MM.1S (cell line): ENCODE measurements around the gene ANKRD52.
"Not testable (repeated sequence)": the region's sequence is repeated elsewhere in the genome, so short reads cannot be mapped to it uniquely, and the experiment has no call there.

Experiments
- DNase-seq: peaks from one replicate; pipeline ENCODE4 v3.0.0-alpha.2; 2015
- H2AFZ ChIP-seq: fragments of 300-600 bp; sonication (generic); 2 replicates; pipeline ENCODE4 v1.6.0; 2016; ENCODE audit warnings: antibody characterized with exemption, low read length
- H3F3A ChIP-seq: fragments of 300-600 bp; sonication (generic); 2 replicates; pipeline ENCODE4 v1.6.1; 2016; ENCODE audit warnings: mild to moderate bottlenecking, antibody characterized with exemption, low read length, moderate library complexity, mixed read lengths; ENCODE audit not compliant: insufficient read depth
- H3K27ac ChIP-seq: fragments of 300-600 bp; sonication (generic); 2 replicates; pipeline ENCODE4 v1.5.1; 2016; ENCODE audit warnings: mild to moderate bottlenecking, low read length
- H3K27me3 ChIP-seq: fragments of 300-600 bp; sonication (generic); replicated peaks from 2 replicates; pipeline ENCODE4 v1.6.0; 2016; ENCODE audit warnings: low read length; ENCODE audit not compliant: insufficient read depth
- H3K36me3 ChIP-seq: fragments of 300-600 bp; sonication (generic); replicated peaks from 2 replicates; pipeline ENCODE4 v1.6.1; 2016; ENCODE audit warnings: mild to moderate bottlenecking, low read length, mixed read lengths; ENCODE audit not compliant: insufficient read depth
- H3K4me1 ChIP-seq: fragments of 300-600 bp; sonication (generic); 2 replicates; pipeline ENCODE4 v1.6.1; 2016; ENCODE audit warnings: low read length, mixed read lengths
- H3K4me2 ChIP-seq: fragments of 300-600 bp; sonication (generic); 2 replicates; pipeline ENCODE4 v1.6.0; 2016; ENCODE audit warnings: low read depth, low read length
- H3K4me3 ChIP-seq: fragments of 300-600 bp; sonication (generic); 2 replicates; pipeline ENCODE4 v1.5.1; 2016; ENCODE audit warnings: low read length, mixed read lengths
- H3K79me2 ChIP-seq: fragments of 300-600 bp; sonication (generic); 2 replicates; pipeline ENCODE4 v1.6.1; 2016; ENCODE audit warnings: mixed run types, low read length, mixed read lengths
- H3K9ac ChIP-seq: fragments of 300-600 bp; sonication (generic); 2 replicates; pipeline ENCODE4 v1.6.1; 2016; ENCODE audit warnings: low read length, mixed read lengths
- H3K9me2 ChIP-seq: fragments of 300-600 bp; sonication (generic); replicated peaks from 2 replicates; pipeline ENCODE4 v1.6.1; 2016; ENCODE audit warnings: mild to moderate bottlenecking, low read length, mixed read lengths; ENCODE audit not compliant: insufficient read depth
- H3K9me3 ChIP-seq: fragments of 300-600 bp; sonication (generic); replicated peaks from 2 replicates; pipeline ENCODE4 v1.6.1; 2016; ENCODE audit warnings: mild to moderate bottlenecking, low read length, mixed read lengths; ENCODE audit not compliant: insufficient read depth
- H4K20me1 ChIP-seq: fragments of 300-600 bp; sonication (generic); 2 replicates; pipeline ENCODE4 v1.6.1; 2016; ENCODE audit warnings: mild to moderate bottlenecking, low read length, moderate library complexity, mixed read lengths; ENCODE audit not compliant: insufficient read depth
- EZH2 ChIP-seq: fragments of 300-600 bp; sonication (generic); optimal IDR thresholded peaks from 2 replicates; pipeline ENCODE3; 2017; ENCODE audit warnings: low read depth, mild to moderate bottlenecking, antibody characterized with exemption, low read length, mixed read lengths
- EZH2phosphoT487 ChIP-seq: fragments of 300-600 bp; sonication (generic); IDR thresholded peaks from 2 replicates; pipeline ENCODE4 v1.6.1; 2018; ENCODE audit warnings: antibody characterized with exemption, low read length
- TF ChIP-seq, protein P1 (sequence below): fragments of 300-600 bp; sonication (generic); IDR thresholded peaks from 2 replicates; pipeline ENCODE4 v1.5.1; 2016; ENCODE audit warnings: antibody characterized with exemption, low read length, mixed read lengths

Gene ANKRD52

DNA sequence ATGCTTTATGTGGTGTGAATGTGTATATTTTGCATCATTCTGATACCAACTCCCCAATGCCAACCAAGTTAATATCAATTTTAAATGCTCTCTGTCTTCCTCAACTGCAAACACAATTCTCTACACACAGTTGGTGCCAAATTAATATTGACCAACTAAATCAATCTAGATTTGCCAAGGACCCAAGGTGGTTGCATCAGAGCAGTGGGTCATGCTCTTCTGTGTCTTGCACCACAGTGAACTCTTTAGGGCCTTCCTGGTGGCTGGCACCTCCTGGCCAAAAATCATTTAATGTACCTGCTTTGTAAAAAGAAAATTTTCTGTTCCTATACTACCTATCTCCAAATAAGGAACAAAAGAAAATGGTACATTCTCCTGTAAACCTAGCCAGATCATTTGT is 22.7 kb upstream of the ANKRD52 start:
- Histone ChIP-seq H3K4me1 (no peaks in the 10 kb centered on the region), H3F3A (no peaks in the 10 kb centered on the region), H3K27ac (no peak overlapping the region), H3K9me2 (no peaks in the 10 kb centered on the region), H3K9ac (no peak overlapping the region), H3K4me3 (no peak overlapping the region), H3K36me3 (peaks cover 16% of the 10 kb centered on the region), H3K4me2 (no peak overlapping the region), H3K9me3 (no peaks in the 10 kb centered on the region), H4K20me1 (no peaks in the 10 kb centered on the region), H2AFZ (no peak overlapping the region), H3K27me3 (no peaks in the 10 kb centered on the region), H3K79me2 (peaks cover 7% of the 10 kb centered on the region)
- TF ChIP-seq EZH2phosphoT487 (no peak), EZH2 (no peak)
- TF ChIP-seq, protein P1, sequence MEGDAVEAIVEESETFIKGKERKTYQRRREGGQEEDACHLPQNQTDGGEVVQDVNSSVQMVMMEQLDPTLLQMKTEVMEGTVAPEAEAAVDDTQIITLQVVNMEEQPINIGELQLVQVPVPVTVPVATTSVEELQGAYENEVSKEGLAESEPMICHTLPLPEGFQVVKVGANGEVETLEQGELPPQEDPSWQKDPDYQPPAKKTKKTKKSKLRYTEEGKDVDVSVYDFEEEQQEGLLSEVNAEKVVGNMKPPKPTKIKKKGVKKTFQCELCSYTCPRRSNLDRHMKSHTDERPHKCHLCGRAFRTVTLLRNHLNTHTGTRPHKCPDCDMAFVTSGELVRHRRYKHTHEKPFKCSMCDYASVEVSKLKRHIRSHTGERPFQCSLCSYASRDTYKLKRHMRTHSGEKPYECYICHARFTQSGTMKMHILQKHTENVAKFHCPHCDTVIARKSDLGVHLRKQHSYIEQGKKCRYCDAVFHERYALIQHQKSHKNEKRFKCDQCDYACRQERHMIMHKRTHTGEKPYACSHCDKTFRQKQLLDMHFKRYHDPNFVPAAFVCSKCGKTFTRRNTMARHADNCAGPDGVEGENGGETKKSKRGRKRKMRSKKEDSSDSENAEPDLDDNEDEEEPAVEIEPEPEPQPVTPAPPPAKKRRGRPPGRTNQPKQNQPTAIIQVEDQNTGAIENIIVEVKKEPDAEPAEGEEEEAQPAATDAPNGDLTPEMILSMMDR: no peak
- no peak for DNase-seq

DNA sequence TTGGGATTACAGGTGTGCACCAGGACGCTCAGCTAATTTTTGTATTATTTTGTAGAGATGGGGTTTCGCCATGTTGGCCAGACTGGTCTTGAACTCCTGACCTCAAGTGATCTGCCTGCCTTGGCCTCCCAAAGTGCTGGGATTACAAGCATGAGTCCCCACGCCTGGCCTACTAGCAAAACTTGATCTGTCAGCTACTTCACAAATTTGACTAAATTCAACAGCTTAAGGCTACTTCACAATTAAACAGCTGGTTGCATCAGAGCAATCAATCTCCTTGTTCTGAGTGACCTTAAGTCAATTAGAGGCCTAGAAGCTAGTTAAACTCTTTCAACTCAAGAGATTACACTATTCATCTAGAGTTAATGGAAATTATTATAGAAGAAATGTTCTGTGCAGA is 20.7 kb upstream of the ANKRD52 start:
- Histone ChIP-seq H3F3A (no peaks in the 10 kb centered on the region), H2AFZ (no peak overlapping the region), H3K9ac (no peak overlapping the region), H4K20me1 (no peaks in the 10 kb centered on the region), H3K9me3 (no peaks in the 10 kb centered on the region), H3K27ac (no peak overlapping the region), H3K4me3 (no peak overlapping the region), H3K4me1 (no peaks in the 10 kb centered on the region), H3K27me3 (no peaks in the 10 kb centered on the region), H3K79me2 (no peaks in the 10 kb centered on the region), H3K4me2 (no peak overlapping the region), H3K9me2 (no peaks in the 10 kb centered on the region), H3K36me3 (peaks cover 21% of the 10 kb centered on the region)
- DNase-seq: no peak
- TF ChIP-seq EZH2phosphoT487 (no peak), EZH2 (no peak)
- TF ChIP-seq, protein P1: no peak

- no peaks in the 10 kb centered on the region for H3K27me3 ChIP-seq
- H3F3A ChIP-seq: peaks cover 16% of the 10 kb centered on the region; the same call in 1 of the 2 replicates
- no peaks in the 10 kb centered on the region for H3K9me3 ChIP-seq
- no peak for TF ChIP-seq EZH2
- TF ChIP-seq EZH2phosphoT487: no peak
- TF ChIP-seq, protein P1: no peak
- H3K4me2 ChIP-seq: no peak overlapping the region
- DNase-seq: no peak
- H3K27ac ChIP-seq: no peak overlapping the region
- peaks cover 21% of the 10 kb centered on the region for H3K36me3 ChIP-seq
- no peaks in the 10 kb centered on the region for H3K79me2 ChIP-seq
- no peak overlapping the region for H3K9ac ChIP-seq
- no peak overlapping the region for H3K4me3 ChIP-seq
- no peaks in the 10 kb centered on the region for H3K4me1 ChIP-seq
- no peak overlapping the region for H2AFZ ChIP-seq
- H3K9me2 ChIP-seq: no peaks in the 10 kb centered on the region
- no peaks in the 10 kb centered on the region for H4K20me1 ChIP-seq
These were observed 16.1 kb upstream of the ANKRD52 start for GRCh38 chr12:56274299-56274698.

DNA sequence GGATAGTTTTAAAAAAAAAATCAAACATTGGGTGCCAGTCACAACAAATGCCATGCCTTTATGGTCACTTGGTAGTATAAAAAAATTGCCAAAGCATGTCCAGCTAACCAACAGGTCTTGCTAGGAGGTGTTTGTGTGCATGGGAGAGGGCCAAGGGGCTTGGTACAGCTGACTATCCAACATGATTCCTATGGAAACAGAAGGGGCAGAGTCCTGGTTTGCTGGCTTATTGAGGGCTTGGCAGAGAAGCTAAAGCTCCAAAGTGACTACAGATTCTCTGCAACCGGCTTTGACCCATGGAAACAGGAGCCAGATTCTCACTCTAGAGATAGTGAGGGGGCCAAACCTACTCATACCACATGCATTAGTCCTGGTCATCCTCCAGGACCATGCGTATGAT is 14.3 kb upstream of the ANKRD52 start:
- H3K4me3 ChIP-seq, H3K27me3 ChIP-seq, H3K27ac ChIP-seq, H2AFZ ChIP-seq, H3K79me2 ChIP-seq, H3K9me3 ChIP-seq, H3K4me1 ChIP-seq, H3K9ac ChIP-seq, H4K20me1 ChIP-seq, H3K9me2 ChIP-seq, H3K4me2 ChIP-seq, DNase-seq: not testable (repeated sequence)
- Histone ChIP-seq H3K36me3 (peaks cover 17% of the 10 kb centered on the region), H3F3A (peaks cover 30% of the 10 kb centered on the region)
